Small intestine (tissue), 16 donors: ENCODE results near the gene ERFE. TPM values are rescaled to one million over a fixed set of nuclear protein-coding genes. Genes with fewer than 3 reads are reported as not detected.
"Not testable (repeated sequence)": the region's sequence is repeated elsewhere in the genome, so short reads cannot be mapped to it uniquely, and the experiment has no call there.

ENCODE experiments used
- DNase-seq, 2 donors: peaks; one replicate each; pipeline versions ENCODE4 v3.0.0 to v3.0.0-alpha.2; 2013
- FAIRE-seq: peaks from 2 replicates; lab custom pipeline; 2012; peaks lifted over from hg19 to GRCh38; lab: Jason Lieb, UNC
- H3K27ac ChIP-seq, 3 donors: one replicate each; pipeline ENCODE4 v1.5.1; 2013; ENCODE audit warnings: low read length in 2 of 3, mild to moderate bottlenecking in 2 of 3, control low read depth in 1 of 3, inconsistent platforms in 1 of 3, low read depth in 1 of 3, moderate library complexity in 1 of 3
- H3K27me3 ChIP-seq, 3 donors: one replicate each; pipeline ENCODE4 v1.6.1; 2013; ENCODE audit warnings: low read length in 3 of 3, inconsistent platforms in 1 of 3; ENCODE audit not compliant: control insufficient read depth in 3 of 3, insufficient read depth in 3 of 3
- H3K36me3 ChIP-seq, 3 donors: one replicate each; pipeline ENCODE4 v1.6.1; 2013; ENCODE audit warnings: low read length in 3 of 3, inconsistent platforms in 1 of 3, low read depth in 1 of 3, mild to moderate bottlenecking in 1 of 3, moderate library complexity in 1 of 3; ENCODE audit not compliant: control insufficient read depth in 3 of 3, insufficient read depth in 2 of 3
- H3K4me1 ChIP-seq, 3 donors: one replicate each; pipeline ENCODE4 v1.6.1; 2013; ENCODE audit warnings: low read length in 2 of 3, inconsistent platforms in 1 of 3, low read depth in 1 of 3, mild to moderate bottlenecking in 1 of 3, moderate library complexity in 1 of 3; ENCODE audit not compliant: control insufficient read depth in 3 of 3, insufficient read depth in 2 of 3
- H3K4me3 ChIP-seq, 3 donors: one replicate each; pipeline ENCODE4 v1.5.1; 2013; ENCODE audit warnings: low read length in 3 of 3, control low read depth in 1 of 3, inconsistent platforms in 1 of 3, low read depth in 1 of 3, mild to moderate bottlenecking in 1 of 3, moderate library complexity in 1 of 3
- H3K9me3 ChIP-seq, 2 donors: one replicate each; pipeline ENCODE4 v1.6.1; 2013; ENCODE audit warnings: low read depth in 1 of 2, low read length in 1 of 2; ENCODE audit not compliant: control insufficient read depth in 2 of 2, insufficient read depth in 1 of 2
- WGBS, 3 donors: extraction: QIAGEN DNeasy Blood & Tissue Kit; methylation state at CpG; one replicate each; pipeline ENCODE4 v1.1.7; 2013; 5-methylcytosine and 5-hydroxymethylcytosine counted together
- long read RNA-seq, 10 donors: transcript quantifications; one replicate each; lab custom pipeline, GENCODE V29; 2026
- polyA plus RNA-seq, 4 donors: library from polyadenylated mRNA; stranded (reverse) in 3 of 4; unstranded in 1 of 4; fragments of 200-250 nt in 3 of 4; fragments of 120-200 nt in 1 of 4; gene quantifications; one replicate each; pipeline versions ENCODE4 v1.2.1 to v1.2.3, GENCODE V29; 2013
- donor health status: healthy with polysubstance abuse.
- donor health status: control.
- donor health status: control.
- donor health status: Bipolar disorder and iron deficiency.
- donor health status: healthy.

Gene ERFE, protein sequence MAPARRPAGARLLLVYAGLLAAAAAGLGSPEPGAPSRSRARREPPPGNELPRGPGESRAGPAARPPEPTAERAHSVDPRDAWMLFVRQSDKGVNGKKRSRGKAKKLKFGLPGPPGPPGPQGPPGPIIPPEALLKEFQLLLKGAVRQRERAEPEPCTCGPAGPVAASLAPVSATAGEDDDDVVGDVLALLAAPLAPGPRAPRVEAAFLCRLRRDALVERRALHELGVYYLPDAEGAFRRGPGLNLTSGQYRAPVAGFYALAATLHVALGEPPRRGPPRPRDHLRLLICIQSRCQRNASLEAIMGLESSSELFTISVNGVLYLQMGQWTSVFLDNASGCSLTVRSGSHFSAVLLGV
- polyA plus RNA-seq: 1 to 10 TPM in 1 of 4 donors, under 1 TPM in 1, not detected in 2; 0.92 to 1.8 TPM
- long read RNA-seq, donor 1: 0 reads
- long read RNA-seq, donor 2: 0 reads
- long read RNA-seq, donor 3: 0 reads
- long read RNA-seq, donor 4: 0 reads
- long read RNA-seq, donor 5: 0 reads
- long read RNA-seq, donor 6: 0 reads
- long read RNA-seq, donor 7: 0 reads
- long read RNA-seq, donor 8: 0 reads
- long read RNA-seq, donor 9: 0 reads
- long read RNA-seq, donor 10: 0 reads

DNA sequence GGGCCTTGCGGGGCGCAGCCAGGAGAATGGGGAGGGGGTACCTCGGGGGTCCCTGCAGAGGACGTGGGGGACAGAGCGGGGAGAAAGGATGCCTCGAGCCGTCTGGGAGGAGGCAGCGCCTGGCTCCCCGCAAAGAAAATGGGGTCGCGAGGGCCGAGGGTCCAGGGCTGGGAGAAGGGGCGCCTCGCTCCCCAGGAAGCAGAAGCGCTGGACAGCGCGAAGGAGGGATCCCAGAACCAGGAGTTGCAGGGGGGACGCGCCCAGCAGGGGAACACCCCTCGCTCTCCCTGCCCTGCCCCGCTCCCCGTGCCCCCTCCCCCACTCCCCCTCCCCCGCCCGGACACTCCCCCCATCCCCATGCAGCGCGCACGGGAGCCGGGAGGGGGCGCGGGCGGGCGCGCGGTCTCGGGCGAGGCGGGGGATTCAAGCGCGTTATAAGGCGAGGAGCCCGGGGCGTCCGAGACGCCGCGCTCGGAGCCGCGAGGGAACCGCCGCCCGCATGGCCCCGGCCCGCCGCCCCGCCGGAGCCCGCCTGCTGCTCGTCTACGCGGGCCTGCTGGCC lies at the start of gene ERFE:
ERFE (plus strand) TSS at position 462 of the 562 bp plus-strand sequence; CDS start at position 500, 38 bp downstream.
- Histone ChIP-seq H3K27ac (no peak within 1 kb of the TSS), H3K9me3 (no peaks in the 10 kb centered on the region), H3K36me3 (no peaks in the 10 kb centered on the region), H3K4me3 (peak within 1 kb of the TSS in 1 of 3 donors; percentile 56), H3K4me1 (peaks cover 0 to 3% (median 0%) of the 10 kb centered on the region in 3 donors), H3K27me3 (peaks cover 2 to 48% (median 7%) of the 10 kb centered on the region in 3 donors)
- 9 to 24% (median 17%) methylated on average over 18 to 53 of the region's 61 CpGs for WGBS, 3 donors
- no peak for FAIRE-seq
- peak in 1 of 2 donors; percentile 67 for DNase-seq

DNA sequence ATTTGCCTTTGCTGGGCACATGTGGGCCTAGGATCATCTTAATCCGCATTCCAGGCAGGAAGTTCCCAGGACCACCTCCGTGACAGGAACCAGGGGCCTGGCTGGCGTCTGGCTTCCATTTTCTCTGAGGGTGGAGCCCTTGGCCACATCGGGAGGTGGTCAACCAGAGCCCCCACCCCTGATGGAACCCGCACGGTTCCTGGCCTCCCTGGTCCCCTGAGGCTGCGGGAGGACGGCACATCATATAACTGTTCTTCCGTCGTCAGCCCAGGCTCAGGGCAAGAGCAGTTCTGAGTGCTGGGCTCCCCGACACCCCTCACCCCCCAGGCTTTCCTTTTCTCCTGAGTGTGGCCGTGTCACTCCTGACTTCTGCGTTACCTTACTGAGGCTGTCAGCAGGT lies 45.2 kb upstream of the ERFE start:
- peaks cover 0 to 6% of the 10 kb centered on the region in 2 donors for H3K9me3 ChIP-seq
- H3K36me3 ChIP-seq: no peaks in the 10 kb centered on the region
- H3K4me3 ChIP-seq: no peak overlapping the region
- WGBS, 3 donors: 92 to 94% (median 93%) methylated on average over 13 of the region's 13 CpGs
- FAIRE-seq (no peak), DNase-seq (no peak)
- no peak overlapping the region for H3K27ac ChIP-seq
- H3K4me1 ChIP-seq: no peaks in the 10 kb centered on the region
- H3K27me3 ChIP-seq: peaks cover 0 to under 1% (median 0%) of the 10 kb centered on the region in 3 donors

DNA sequence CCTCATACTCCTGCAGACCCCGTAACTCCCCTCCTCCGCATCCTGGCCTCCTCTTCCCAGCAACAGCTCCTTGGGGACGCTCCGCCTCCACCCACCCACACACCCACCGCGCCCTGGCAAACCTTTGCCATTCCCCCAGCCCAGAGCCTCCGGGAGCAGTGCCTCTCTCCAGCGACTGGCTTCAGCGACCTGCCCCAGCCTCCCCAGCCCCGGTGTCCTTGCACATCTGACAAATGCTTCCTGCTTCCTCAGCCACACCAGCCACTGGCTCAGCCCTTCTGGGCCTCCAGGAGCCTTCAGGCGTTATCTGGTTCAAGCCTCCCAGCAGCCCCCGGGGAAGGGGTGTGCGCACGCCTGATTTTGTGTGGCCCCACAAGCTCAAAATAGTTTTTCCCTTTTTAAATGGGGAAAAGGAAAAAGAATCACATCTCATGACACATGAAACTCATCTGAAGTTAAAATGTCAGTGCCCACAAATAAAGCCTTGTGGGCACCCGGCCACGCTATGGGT lies 44.4 kb upstream of the ERFE start:
- 77 to 87% (median 85%) methylated on average over 16 of the region's 16 CpGs for WGBS, 3 donors
- Histone ChIP-seq H3K27me3 (peaks cover 0 to 2% (median 0%) of the 10 kb centered on the region in 3 donors), H3K4me3 (no peak overlapping the region), H3K9me3 (peaks cover 0 to 6% of the 10 kb centered on the region in 2 donors), H3K4me1 (no peaks in the 10 kb centered on the region), H3K36me3 (no peaks in the 10 kb centered on the region), H3K27ac (no peak overlapping the region)
- FAIRE-seq: no peak
- no peak for DNase-seq

DNA sequence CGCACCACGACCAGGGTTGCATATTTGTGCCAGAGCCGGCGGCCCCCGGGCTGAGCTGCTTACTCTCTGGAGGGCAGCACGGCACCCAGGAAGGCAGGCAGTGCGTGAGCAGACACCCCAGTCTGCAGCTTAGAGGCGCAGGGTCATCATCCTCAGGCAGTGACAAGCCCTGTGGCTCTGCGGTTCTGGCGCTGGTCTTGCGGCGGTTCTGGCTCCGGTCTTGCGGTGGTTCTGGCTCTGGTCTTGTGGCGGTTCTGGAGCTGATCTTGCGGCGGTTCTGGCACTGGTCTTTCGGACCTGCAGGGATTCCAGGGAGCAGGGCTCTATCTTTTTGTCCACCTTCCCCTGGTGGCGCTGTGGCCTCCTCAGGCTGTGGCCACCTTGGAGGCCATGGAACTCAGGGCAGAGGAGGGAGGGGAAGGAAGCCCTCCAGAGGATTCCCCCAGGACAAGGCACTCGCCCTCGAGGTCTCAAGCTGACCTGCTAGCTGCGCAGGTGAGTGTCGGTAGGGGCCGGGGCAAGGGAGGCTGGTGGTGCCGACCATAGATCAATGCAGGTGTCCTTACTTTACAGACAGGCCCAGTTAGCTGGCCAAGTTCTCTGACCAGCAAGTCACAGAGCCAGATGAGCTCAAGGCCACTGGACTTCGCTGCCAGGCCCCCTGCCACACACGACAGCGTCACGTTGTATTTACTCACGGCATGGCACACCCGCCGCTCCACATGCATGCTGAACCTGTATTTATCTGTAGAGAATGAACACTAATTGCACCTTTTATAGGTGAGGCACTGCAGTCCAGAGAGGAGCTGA lies 43.7 kb upstream of the ERFE start:
- no peak overlapping the region for H3K27ac ChIP-seq
- 85 to 90% (median 87%) methylated on average over 31 to 32 of the region's 32 CpGs for whole genome bisulfite sequencing, 3 donors
- no peaks in the 10 kb centered on the region for H3K4me1 ChIP-seq
- no peaks in the 10 kb centered on the region for H3K36me3 ChIP-seq
- H3K27me3 ChIP-seq: peaks cover 0 to 2% (median 0%) of the 10 kb centered on the region in 3 donors
- no peak overlapping the region for H3K4me3 ChIP-seq
- FAIRE-seq: no peak
- peaks cover 0 to 6% of the 10 kb centered on the region in 2 donors for H3K9me3 ChIP-seq
- DNase-seq: no peak

DNA sequence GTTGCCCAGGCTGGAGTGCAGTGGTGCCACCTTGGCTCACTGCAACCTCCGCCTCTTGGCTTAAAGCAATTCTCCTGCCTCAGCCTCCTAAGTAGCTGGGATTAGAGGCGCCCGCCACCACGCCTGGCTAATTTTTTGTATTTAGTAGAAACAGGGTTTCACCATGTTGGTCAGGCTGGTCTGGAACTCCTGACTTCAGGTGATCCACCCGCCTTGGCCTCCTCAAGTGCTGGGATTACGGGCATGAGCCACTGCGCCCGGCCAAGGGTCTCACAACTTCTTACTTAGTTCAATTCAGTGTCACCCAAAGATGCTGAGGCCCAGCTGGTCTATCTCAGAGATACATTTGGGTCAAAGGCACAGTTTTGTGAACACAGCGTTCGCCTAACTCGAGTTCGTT lies 43.1 kb upstream of the ERFE start:
- not testable (repeated sequence) for H3K4me1 ChIP-seq, H3K4me3 ChIP-seq, H3K9me3 ChIP-seq, H3K27ac ChIP-seq, DNase-seq, FAIRE-seq, H3K36me3 ChIP-seq, H3K27me3 ChIP-seq
- 90 to 96% (median 95%) methylated on average over 12 of the region's 12 CpGs for WGBS, 3 donors

DNA sequence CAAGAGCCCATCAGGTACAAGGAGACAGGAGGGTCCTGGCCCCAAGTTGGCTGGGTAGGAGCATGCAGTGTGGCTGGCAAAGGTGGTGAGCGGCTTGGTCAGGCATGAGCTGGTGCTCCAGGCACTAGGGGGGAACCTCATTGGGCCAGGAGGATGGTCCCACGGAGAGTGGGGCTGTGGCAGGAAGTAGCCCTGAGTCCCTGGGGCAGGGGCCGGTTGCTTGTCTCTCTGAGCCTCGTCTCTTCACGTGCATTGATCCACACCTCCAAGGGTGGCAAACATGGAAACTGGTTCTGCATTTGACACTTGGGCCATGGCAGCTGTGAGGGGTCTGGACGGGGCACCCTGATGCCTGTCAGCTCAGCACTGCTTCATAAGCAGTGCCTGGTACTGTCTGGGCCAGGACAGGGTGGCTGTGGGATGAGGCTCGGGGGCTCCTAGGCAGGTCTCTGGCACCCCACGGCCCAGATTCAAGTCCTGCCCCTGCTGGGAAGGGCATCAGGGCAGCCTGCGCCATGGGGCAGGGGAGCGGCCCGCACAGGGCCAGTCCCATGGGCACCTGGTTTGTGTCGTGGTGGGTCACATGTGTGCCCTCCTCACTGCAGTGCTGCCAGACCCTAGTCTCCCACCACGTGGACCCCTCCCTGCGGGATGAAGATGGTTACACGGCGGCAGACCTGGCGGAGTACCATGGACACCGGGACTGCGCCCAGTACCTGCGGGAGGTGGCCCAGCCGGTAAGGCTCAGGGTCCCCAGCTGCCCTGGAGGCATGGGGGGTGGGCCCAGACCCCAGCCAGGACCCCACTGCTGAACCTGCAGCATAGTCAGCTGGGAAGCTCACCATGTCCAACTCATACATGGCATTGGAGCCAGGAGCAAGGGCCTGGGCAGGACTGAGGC lies 42.2 kb upstream of the ERFE start:
- H3K4me3 ChIP-seq: no peak overlapping the region
- peaks cover 0 to 6% (median 3%) of the 10 kb centered on the region in 3 donors for H3K27me3 ChIP-seq
- WGBS, 3 donors: 91 to 93% (median 92%) methylated on average over 18 to 21 of the region's 21 CpGs
- DNase-seq: no peak
- no peaks in the 10 kb centered on the region for H3K4me1 ChIP-seq
- H3K9me3 ChIP-seq: no peaks in the 10 kb centered on the region
- H3K27ac ChIP-seq: no peak overlapping the region
- H3K36me3 ChIP-seq: no peaks in the 10 kb centered on the region
- FAIRE-seq: no peak

DNA sequence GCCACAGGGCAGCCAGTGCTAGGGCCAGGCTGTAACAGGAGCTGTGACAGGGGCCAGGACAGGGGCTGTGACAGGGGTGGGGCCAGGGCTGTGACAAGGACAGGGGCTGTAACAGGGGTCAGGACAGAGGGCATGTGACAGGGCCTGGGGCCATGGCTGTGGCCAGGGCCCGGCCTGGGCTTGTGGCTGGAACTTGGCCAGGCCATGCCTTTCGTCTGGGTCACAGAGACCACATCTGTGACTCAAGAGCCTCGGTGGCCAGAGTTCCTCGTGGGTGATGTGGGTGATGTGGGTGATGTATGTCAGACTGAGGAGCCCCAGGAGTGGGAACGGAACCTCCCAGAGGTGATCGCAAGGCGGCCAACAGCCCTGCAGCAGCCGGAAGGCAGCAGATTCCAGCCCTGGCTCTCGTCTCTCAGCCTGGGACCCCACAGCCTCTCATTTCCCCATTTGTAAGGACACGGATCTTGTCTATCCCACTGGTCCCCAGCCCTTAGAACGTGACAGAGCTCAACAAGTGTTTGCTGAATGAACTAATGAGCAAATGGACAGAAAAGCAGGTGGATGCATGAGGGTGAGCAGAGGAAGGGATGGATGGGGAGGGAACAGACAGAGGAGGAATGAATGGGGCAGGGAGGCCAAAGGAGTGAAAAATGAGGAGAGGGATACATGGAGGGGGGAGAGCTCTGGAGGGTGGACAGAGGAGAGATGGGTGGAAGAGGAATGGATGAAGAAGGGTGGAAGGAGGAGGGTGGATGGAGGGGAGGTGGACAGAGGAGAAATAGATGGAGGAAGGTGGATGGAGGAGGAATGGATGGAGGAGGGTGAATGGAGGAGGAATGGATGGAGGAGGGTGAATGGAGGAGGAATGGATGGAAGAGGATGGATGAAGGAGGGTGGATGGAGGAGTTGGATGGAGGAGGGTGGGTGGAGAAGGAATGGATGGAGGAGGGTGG lies 41.3 kb upstream of the ERFE start:
- Histone ChIP-seq H3K4me3 (no peak overlapping the region), H3K27me3 (peaks cover 0 to 6% (median 3%) of the 10 kb centered on the region in 3 donors), H3K4me1 (no peaks in the 10 kb centered on the region), H3K9me3 (no peaks in the 10 kb centered on the region), H3K36me3 (no peaks in the 10 kb centered on the region), H3K27ac (no peak overlapping the region)
- 64 to 75% (median 73%) methylated on average over 11 of the region's 11 CpGs for WGBS, 3 donors
- FAIRE-seq (no peak), DNase-seq (no peak)
